GM12878 (cell line): ENCODE measurements around the gene RHBDD3. TPM values are rescaled to one million over a fixed set of nuclear protein-coding genes. Genes with fewer than 3 reads are reported as not detected.

Source experiments
- ELK1 ChIP-seq: IDR thresholded peaks from 2 replicates; pipeline ENCODE4 v1.6.1; 2012; ENCODE audit warnings: low read depth, low read length, improper control_type of control experiment
- NR2F1 ChIP-seq: fragments of 450-650 bp; conservative IDR thresholded peaks from 2 replicates; pipeline ENCODE4 v1.6.1; 2017; ENCODE audit warnings: mild to moderate bottlenecking
- SRF ChIP-seq, 2 experiments: IDR thresholded peaks; 2 replicates each; pipeline ENCODE4 v1.6.1; 2011; ENCODE audit warnings: low read depth in 2 of 2, low read length in 2 of 2, mild to moderate bottlenecking in 1 of 2, moderate library complexity in 1 of 2
- TCF3 ChIP-seq: IDR thresholded peaks from 2 replicates; pipeline ENCODE4 v1.6.1; 2012; ENCODE audit warnings: low read depth, mild to moderate bottlenecking, low read length, borderline replicate concordance; ENCODE audit not compliant: insufficient read depth
- ZNF687 ChIP-seq: fragments of 450-650 bp; IDR thresholded peaks from 2 replicates; pipeline ENCODE4 v1.6.1; 2017; ENCODE audit warnings: mild to moderate bottlenecking, moderate library complexity
- polyA plus RNA-seq, 11 experiments: library from polyadenylated mRNA; depleted of rRNA in 4 of 11; unstranded in 6 of 11; stranded (reverse) in 5 of 11; fragments of >200 nt; fragmentation: Nextera tagmentation in 4 of 11; fragmentation: Illumina TruSeq in 1 of 11; extraction: Ambion mirVana in 4 of 11; extraction: Trizol in 1 of 11; gene quantifications; 1 replicate in 1 of 11; 2 replicates in 10 of 11; pipeline versions ENCODE4 v1.2.1 to v1.2.3, GENCODE V29; 2011 to 2016; ENCODE audit warnings: inconsistent platforms in 2 of 11, missing spikeins in 2 of 11, low read depth in 1 of 11
- total RNA-seq, 4 experiments: library from RNA; depleted of rRNA in 3 of 4; stranded (reverse); fragments of >200 nt in 3 of 4; fragmentation: Illumina TruSeq in 1 of 4; extraction: Trizol in 1 of 4; gene quantifications; 2 replicates each; pipeline versions ENCODE4 v1.2.1 to v1.2.3, GENCODE V29; 2013 to 2021
- TF ChIP-seq, protein P1 (sequence below): IDR thresholded peaks from 2 replicates; pipeline ENCODE4 v1.6.1; 2011; ENCODE audit warnings: low read depth, low read length, improper control_type of control experiment, borderline replicate concordance

RHBDD3 gene
- total and polyA plus RNA-seq, 10 of the 15 experiments (the other 5 are each of a cell fraction or from before 2014, with no cell fraction given): 0.27 to 41.2 (median 20.1) TPM

- no peak for TF ChIP-seq ZNF687
- TF ChIP-seq, protein P1, sequence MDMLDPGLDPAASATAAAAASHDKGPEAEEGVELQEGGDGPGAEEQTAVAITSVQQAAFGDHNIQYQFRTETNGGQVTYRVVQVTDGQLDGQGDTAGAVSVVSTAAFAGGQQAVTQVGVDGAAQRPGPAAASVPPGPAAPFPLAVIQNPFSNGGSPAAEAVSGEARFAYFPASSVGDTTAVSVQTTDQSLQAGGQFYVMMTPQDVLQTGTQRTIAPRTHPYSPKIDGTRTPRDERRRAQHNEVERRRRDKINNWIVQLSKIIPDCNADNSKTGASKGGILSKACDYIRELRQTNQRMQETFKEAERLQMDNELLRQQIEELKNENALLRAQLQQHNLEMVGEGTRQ: no peak
- no peak for TF ChIP-seq SRF (IDR thresholded peaks at IDR 0.05; ENCODE audit: low read depth in 2 of 2, low read length in 2 of 2)
- no peak for TF ChIP-seq NR2F1
- no peak for TF ChIP-seq ELK1
- TF ChIP-seq TCF3: 0 out of 2 replicates have a peak, but pooled peaks have one; percentile 15
Measured at GRCh38 chr22:29301716-29302401, 34.1 kb upstream of the RHBDD3 start (continued).
